PC-3 (cell line): ENCODE data around the gene PHACTR2. TPM values are rescaled to one million over a fixed set of nuclear protein-coding genes. Genes with fewer than 3 reads are reported as not detected.

Source experiments
- ATAC-seq: fragments of 200-7000 bp; cut with Tn5 transposase; 2 replicates; pipeline ENCODE4 v1.9.1; 2020; ENCODE audit warnings: mild to moderate bottlenecking, moderate library complexity
- BruUV-seq: library from RNA; stranded (reverse); fragments of 400-500 nt; replicated peaks from 2 replicates; lab custom pipeline; 2021; lab: Mats Ljungman, UMichigan
- CTCF ChIA-PET: fragments of 300-600 bp; sonication (Branson Sonifier 250); formaldehyde crosslinking; loops from one replicate; lab custom pipeline; 2022; ENCODE audit warnings: antibody characterized with exemption; lab: Charles Lee
- POLR2A ChIA-PET: fragments of 300-600 bp; sonication (Branson Sonifier 250); formaldehyde crosslinking; loops from one replicate; lab custom pipeline; 2022; ENCODE audit warnings: antibody characterized with exemption; ENCODE audit not compliant: unreplicated experiment; lab: Charles Lee
- DNase-seq: peaks from one replicate; pipeline ENCODE4 v3.0.0-alpha.2; 2015
- H2AFZ ChIP-seq: fragments of 300-600 bp; sonication (generic); 2 replicates; pipeline ENCODE4 v1.6.0; 2016; ENCODE audit warnings: antibody characterized with exemption, low read length
- H3F3A ChIP-seq: fragments of 300-600 bp; sonication (generic); one replicate; pipeline ENCODE4 v1.6.0; 2017; ENCODE audit warnings: antibody characterized with exemption, low read length, control low read depth, mild to moderate bottlenecking; ENCODE audit not compliant: unreplicated experiment
- H3K27ac ChIP-seq: fragments of 300-600 bp; sonication (generic); 2 replicates; pipeline ENCODE4 v1.5.1; 2016; ENCODE audit warnings: mild to moderate bottlenecking, low read length
- H3K27me3 ChIP-seq: fragments of 300-600 bp; sonication (generic); 2 replicates; pipeline ENCODE4 v1.6.1; 2016; ENCODE audit warnings: low read length, mixed read lengths
- H3K36me3 ChIP-seq: fragments of 300-600 bp; sonication (generic); 2 replicates; pipeline ENCODE4 v1.6.1; 2016; ENCODE audit warnings: low read depth, mixed run types, low read length, mixed read lengths
- H3K4me1 ChIP-seq: fragments of 300-600 bp; sonication (generic); 2 replicates; pipeline ENCODE4 v1.5.1; 2016; ENCODE audit warnings: low read length; ENCODE audit not compliant: insufficient read depth
- H3K4me2 ChIP-seq: fragments of 300-600 bp; sonication (generic); 2 replicates; pipeline ENCODE4 v1.6.0; 2016; ENCODE audit warnings: low read length
- H3K4me3 ChIP-seq: fragments of 300-600 bp; sonication (generic); 2 replicates; pipeline ENCODE4 v1.5.1; 2016; ENCODE audit warnings: mild to moderate bottlenecking, low read length, mixed read lengths
- H3K79me2 ChIP-seq: fragments of 300-600 bp; sonication (generic); 2 replicates; pipeline ENCODE4 v1.6.1; 2017; ENCODE audit warnings: low read length, mixed read lengths
- H3K9ac ChIP-seq: fragments of 300-600 bp; sonication (generic); 2 replicates; pipeline ENCODE4 v1.6.0; 2016; ENCODE audit warnings: mild to moderate bottlenecking, low read length
- H3K9me2 ChIP-seq: fragments of 300-600 bp; sonication (generic); replicated peaks from 2 replicates; pipeline ENCODE4 v1.6.1; 2016; ENCODE audit warnings: mixed run types, low read length, mixed read lengths
- H3K9me3 ChIP-seq: fragments of 300-600 bp; sonication (generic); 2 replicates; pipeline ENCODE4 v1.6.1; 2016; ENCODE audit warnings: low read length, mixed read lengths
- H4K20me1 ChIP-seq: fragments of 300-600 bp; sonication (generic); 2 replicates; pipeline ENCODE4 v1.6.1; 2016; ENCODE audit warnings: low read length, mixed read lengths
- EZH2 ChIP-seq: fragments of 300-600 bp; sonication (generic); IDR thresholded peaks from one replicate; pipeline ENCODE4 v1.6.1; 2017; ENCODE audit warnings: antibody characterized with exemption, mild to moderate bottlenecking, low read length; ENCODE audit not compliant: unreplicated experiment
- EZH2phosphoT487 ChIP-seq: fragments of 300-600 bp; sonication (generic); IDR thresholded peaks from 2 replicates; pipeline ENCODE4 v1.6.1; 2018; ENCODE audit warnings: mild to moderate bottlenecking, antibody characterized with exemption, low read length, borderline replicate concordance
- intact Hi-C: fragments of 100-400 bp; cut with micrococcal nuclease; formaldehyde crosslinking; loops from 2 replicates; pipeline ENCODE4 v1.9.0; 2023
- total RNA-seq: library from RNA; depleted of rRNA; stranded (reverse); fragments of >200 nt; gene quantifications from 2 replicates; pipeline ENCODE4 v1.2.3, GENCODE V29; 2014
- TF ChIP-seq, protein P1 (sequence below): fragments of 300-600 bp; sonication (generic); conservative IDR thresholded peaks from 2 replicates; pipeline ENCODE4 v1.5.1; 2017; ENCODE audit warnings: antibody characterized with exemption, low read depth, mild to moderate bottlenecking, low read length

Gene PHACTR2
- total RNA-seq, 1 experiment from 2014 or later, result 19.4 TPM

DNA sequence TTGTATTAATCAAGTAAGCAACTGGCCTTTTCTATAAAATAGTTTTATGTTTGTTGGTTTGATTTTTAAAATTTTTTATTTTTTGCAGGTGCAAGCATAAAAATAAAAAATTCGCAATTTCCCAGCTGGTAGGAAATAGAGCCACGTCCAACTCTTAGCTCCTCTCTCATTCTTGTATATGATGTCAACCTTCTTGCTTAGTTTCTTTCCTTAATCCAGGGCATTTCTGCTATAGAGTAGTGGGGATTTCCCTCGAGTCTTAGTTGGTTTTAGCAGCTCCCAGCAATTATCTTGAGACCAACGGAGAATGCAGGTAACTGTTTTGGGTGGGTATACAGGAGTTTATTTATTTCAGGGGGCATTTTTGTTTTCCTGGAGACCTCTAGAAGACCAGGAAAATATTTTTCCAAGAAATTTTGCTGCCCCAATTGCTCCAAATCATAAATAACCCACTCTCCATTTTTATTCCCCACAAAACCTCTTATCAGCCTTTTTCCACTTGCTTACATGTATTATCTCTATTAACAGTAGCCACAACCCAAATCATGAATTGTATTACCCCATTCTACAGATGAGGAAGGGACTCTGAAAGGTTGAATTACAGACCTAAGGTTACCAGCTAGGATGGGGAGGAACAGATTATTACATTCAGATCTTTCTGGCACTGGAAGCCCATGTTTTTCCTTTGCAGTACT is 18.4 kb downstream of the PHACTR2 start:
- ATAC-seq (no peak), DNase-seq (no peak)
- BruUV-seq, result no TSS peak
- Histone ChIP-seq H3K4me1 (peaks cover 17% of the 10 kb centered on the region; the same call in 1 of the 2 replicates), H3K4me3 (no peak overlapping the region), H3K4me2 (no peak overlapping the region), H4K20me1 (no peaks in the 10 kb centered on the region), H3K27me3 (no peaks in the 10 kb centered on the region), H3K9ac (no peak overlapping the region), H3K9me3 (no peaks in the 10 kb centered on the region), H2AFZ (no peak overlapping the region), H3K36me3 (no peaks in the 10 kb centered on the region), H3K27ac (no peak overlapping the region), H3K9me2 (no peaks in the 10 kb centered on the region), H3K79me2 (peaks cover 7% of the 10 kb centered on the region; the same call in 1 of the 2 replicates), H3F3A (no peaks in the 10 kb centered on the region)
- POLR2A ChIA-PET, result no interaction called here
- CTCF ChIA-PET, result no interaction called here
- TF ChIP-seq EZH2phosphoT487, result no peak
- TF ChIP-seq EZH2, result no peak
- TF ChIP-seq, protein P1, sequence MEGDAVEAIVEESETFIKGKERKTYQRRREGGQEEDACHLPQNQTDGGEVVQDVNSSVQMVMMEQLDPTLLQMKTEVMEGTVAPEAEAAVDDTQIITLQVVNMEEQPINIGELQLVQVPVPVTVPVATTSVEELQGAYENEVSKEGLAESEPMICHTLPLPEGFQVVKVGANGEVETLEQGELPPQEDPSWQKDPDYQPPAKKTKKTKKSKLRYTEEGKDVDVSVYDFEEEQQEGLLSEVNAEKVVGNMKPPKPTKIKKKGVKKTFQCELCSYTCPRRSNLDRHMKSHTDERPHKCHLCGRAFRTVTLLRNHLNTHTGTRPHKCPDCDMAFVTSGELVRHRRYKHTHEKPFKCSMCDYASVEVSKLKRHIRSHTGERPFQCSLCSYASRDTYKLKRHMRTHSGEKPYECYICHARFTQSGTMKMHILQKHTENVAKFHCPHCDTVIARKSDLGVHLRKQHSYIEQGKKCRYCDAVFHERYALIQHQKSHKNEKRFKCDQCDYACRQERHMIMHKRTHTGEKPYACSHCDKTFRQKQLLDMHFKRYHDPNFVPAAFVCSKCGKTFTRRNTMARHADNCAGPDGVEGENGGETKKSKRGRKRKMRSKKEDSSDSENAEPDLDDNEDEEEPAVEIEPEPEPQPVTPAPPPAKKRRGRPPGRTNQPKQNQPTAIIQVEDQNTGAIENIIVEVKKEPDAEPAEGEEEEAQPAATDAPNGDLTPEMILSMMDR, result no peak
- intact Hi-C loops, result loop anchor here (5.0 kb wide), 1 partner anchor 46 kb away; no protein-coding TSS in a partner anchor

DNA sequence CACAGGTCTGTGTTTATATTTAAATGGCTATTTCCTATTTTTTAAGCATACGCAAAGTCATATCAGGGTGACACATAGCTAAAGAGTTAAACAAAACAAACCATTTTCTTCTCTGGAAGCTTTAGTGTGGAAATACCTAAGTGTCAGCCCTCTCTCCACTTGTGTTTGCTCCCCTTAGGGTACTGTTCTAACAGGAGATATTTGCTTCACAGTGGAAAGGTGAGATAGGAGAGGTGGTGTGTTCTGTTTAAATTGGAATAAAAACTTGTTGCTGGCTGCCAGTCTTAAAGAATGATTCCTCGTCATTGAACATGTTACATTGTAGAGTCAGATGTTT is 18.9 kb downstream of the PHACTR2 start:
- no peak overlapping the region for H3K9ac ChIP-seq
- no peaks in the 10 kb centered on the region for H3F3A ChIP-seq
- no peaks in the 10 kb centered on the region for H3K9me2 ChIP-seq
- no peaks in the 10 kb centered on the region for H4K20me1 ChIP-seq
- no peak overlapping the region for H3K27ac ChIP-seq
- CTCF ChIA-PET, result no interaction called here
- H3K4me1 ChIP-seq, result peaks cover 17% of the 10 kb centered on the region; the same call in 1 of the 2 replicates
- no TSS peak for BruUV-seq
- H3K4me2 ChIP-seq, result no peak overlapping the region
- H3K79me2 ChIP-seq, result peaks cover 4% of the 10 kb centered on the region; the same call in 1 of the 2 replicates
- no peaks in the 10 kb centered on the region for H3K36me3 ChIP-seq
- no peak for TF ChIP-seq EZH2
- TF ChIP-seq, protein P1, result no peak
- ATAC-seq (no peak), DNase-seq (no peak)
- intact Hi-C loops, result loop anchor here (5.0 kb wide), 1 partner anchor 46 kb away; no protein-coding TSS in a partner anchor
- H3K27me3 ChIP-seq, result no peaks in the 10 kb centered on the region
- H3K4me3 ChIP-seq, result no peak overlapping the region
- POLR2A ChIA-PET, result interaction anchor here (1.0 kb wide), 1 partner anchor 146 kb away, joined by 4 read pairs; the partner anchor contains the start of gene LTV1
- no peak overlapping the region for H2AFZ ChIP-seq
- no peaks in the 10 kb centered on the region for H3K9me3 ChIP-seq
